ENCODE measurements around the gene RAD18. TPM values are rescaled to one million over a fixed set of nuclear protein-coding genes. Genes with fewer than 3 reads are reported as not detected.

RAD18 gene
- total RNA-seq, 1 donor from 2014 or later: 8.5 TPM

DNA sequence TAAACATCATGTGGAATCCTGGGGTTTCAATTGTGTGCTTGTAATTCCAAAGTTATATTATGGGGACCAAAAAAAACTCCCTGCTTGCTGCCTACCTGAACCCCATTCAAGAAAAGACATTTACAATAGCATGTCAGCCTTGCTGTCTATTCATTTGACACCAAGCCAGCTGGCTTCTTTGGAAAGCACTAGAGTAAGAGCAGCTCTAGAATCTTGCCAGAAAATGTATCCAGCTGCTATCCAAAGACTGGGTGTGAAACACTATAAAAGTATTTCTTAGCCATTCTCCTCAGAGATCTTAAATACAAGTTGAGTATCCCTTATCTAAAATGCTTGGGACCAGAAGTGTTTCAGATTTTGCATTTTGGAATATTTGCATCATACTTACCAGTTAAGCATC, 87.4 kb downstream of the RAD18 start:
- peak; percentile 47 for ATAC-seq
- intact Hi-C loops (cut with micrococcal nuclease): no loop called here
- no peak for DNase-seq

DNA sequence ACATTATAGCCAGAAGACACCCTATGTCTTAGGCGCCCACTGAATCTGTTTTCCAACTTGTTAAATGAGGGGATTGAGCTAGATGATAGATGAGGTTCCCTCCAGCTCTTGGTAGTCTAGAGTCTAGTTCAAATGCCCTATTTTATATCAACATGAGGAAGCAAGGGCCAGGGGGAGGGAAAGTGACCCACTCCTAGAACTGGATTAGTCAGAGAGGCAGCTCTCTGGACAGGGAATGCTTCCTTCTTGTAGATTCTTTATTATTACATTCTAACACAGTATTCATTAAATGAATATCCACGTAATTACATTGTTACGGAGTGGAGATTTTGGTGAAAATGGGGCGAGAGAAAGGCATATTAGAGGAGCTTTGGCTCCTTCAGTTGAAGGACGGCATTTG, 89.5 kb downstream of the RAD18 start:
- ATAC-seq (no peak), DNase-seq (no peak)
- intact Hi-C loops (cut with micrococcal nuclease): no loop called here

GRCh38 chr3:8872261-8872660, 91.0 kb downstream of the RAD18 start:
- intact Hi-C loops (cut with micrococcal nuclease): no loop called here
- no peak for DNase-seq

GRCh38 chr3:8871306-8871705, 92.0 kb downstream of the RAD18 start:
- no peak for DNase-seq
- no peak for ATAC-seq
- intact Hi-C loops (cut with micrococcal nuclease): no loop called here

More at GRCh38 chr3:8872261-8872660, 91.0 kb downstream of the RAD18 start:
- no peak for ATAC-seq

DNA sequence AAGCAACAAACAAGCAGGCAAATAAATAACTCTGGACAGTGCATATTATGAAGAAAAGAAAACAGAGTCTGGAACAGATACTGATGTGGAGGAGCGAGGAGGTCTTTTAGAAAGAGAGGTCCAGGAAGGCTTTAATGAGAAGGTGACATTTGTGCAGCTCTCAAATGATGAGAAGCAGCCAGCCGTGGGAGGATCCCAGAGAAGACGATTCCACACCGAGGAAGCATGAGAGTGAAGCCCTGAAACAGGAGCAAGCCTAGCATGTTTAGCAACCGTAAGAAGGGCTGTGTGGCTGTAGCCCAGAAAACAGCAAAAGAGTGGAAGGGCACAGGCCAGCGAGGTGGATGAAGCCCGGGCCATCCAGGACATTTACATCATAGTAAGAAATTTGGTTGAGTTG, 93.1 kb downstream of the RAD18 start:
- ATAC-seq (no peak), DNase-seq (no peak)
- intact Hi-C loops (cut with micrococcal nuclease): no loop called here

GRCh38 chr3:8869613-8870012, 93.7 kb downstream of the RAD18 start:
- DNase-seq (no peak), ATAC-seq (no peak)
- intact Hi-C loops (cut with micrococcal nuclease): no loop called here

DNA sequence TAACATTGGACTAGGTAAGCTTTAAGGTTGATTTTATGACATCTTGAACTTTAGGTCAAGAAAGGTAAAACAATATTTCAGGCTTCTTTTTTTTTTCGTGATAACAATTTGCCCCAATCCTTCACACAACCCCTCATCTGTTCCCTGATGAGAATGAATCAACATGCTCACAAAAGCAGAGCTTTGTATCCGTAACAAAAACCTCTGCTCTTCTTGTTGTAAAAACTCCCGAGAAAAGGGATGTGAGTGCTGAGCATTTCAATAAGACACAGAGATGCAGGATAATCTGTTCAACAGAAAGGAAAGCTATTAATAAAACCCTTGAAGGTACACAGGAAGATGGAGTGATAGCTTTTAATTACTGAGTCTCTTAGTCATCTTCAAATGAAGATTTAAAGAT, 94.3 kb downstream of the RAD18 start:
- DNase-seq (no peak), ATAC-seq (no peak)
- intact Hi-C loops (cut with micrococcal nuclease): no loop called here

DNA sequence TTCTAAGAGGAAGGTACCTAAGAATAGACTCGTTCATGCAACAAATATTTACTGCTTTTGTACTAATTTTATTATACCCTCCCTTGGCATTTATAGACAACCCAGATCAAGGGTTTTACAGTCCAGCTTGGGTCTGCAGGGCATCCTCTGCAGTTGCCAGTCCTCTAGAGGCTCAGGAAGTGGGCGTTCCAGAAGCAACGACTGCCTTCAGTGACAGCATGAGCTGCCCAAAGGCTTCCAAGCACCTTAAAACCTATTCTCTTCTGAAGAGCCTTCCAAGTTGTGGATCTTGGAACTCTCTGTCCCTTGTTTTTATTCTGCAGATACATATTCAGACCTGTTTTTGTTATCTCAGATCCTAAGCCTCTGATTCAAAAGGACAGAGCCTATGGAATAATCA, 95.6 kb downstream of the RAD18 start:
- DNase-seq (no peak), ATAC-seq (no peak)
- intact Hi-C loops (cut with micrococcal nuclease): no loop called here

GRCh38 chr3:8865697-8866096, 97.6 kb downstream of the RAD18 start:
- ATAC-seq (no peak), DNase-seq (no peak)
- intact Hi-C loops (cut with micrococcal nuclease): no loop called here

GRCh38 chr3:8864402-8865350, 98.6 kb downstream of the RAD18 start:
- intact Hi-C loops (cut with micrococcal nuclease): no loop called here

GRCh38 chr3:8863891-8864290, 99.4 kb downstream of the RAD18 start:
- ATAC-seq (no peak), DNase-seq (no peak)
- intact Hi-C loops (cut with micrococcal nuclease): no loop called here

More at GRCh38 chr3:8864402-8865350, 98.6 kb downstream of the RAD18 start:
- ATAC-seq (no peak), DNase-seq (no peak)

- intact Hi-C loops (cut with micrococcal nuclease): no loop called here
- no peak for DNase-seq
- ATAC-seq: no peak
These were observed 105.4 kb downstream of the RAD18 start for GRCh38 chr3:8857720-8858367.

GRCh38 chr3:8856721-8857120, 106.6 kb downstream of the RAD18 start:
- DNase-seq (no peak), ATAC-seq (no peak)
- intact Hi-C loops (cut with micrococcal nuclease): no loop called here

- intact Hi-C loops (cut with micrococcal nuclease): no loop called here
- no peak for DNase-seq
- ATAC-seq: no peak
These were observed 107.2 kb downstream of the RAD18 start for GRCh38 chr3:8856071-8856470.

DNA sequence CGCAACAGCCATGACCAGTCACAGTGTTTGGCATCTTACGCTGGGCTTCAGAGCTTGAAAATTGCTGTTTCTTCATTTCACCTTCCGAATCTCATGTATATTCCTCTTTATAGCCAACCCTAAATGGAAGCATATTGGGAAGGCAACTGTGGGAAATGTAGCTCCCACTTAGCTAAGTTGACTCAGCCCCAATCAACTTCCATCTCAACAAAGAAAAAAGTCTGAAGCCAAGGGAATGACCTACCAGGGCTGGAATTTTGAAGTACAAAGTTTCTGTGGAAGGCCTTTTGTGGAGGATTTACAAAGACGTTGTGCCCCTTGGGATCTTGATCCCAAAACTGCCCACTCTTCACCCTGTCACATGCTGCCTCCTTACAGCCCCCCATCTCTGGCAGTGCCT, 108.6 kb downstream of the RAD18 start:
- ATAC-seq: no peak
- intact Hi-C loops (cut with micrococcal nuclease): no loop called here
- no peak for DNase-seq

DNA sequence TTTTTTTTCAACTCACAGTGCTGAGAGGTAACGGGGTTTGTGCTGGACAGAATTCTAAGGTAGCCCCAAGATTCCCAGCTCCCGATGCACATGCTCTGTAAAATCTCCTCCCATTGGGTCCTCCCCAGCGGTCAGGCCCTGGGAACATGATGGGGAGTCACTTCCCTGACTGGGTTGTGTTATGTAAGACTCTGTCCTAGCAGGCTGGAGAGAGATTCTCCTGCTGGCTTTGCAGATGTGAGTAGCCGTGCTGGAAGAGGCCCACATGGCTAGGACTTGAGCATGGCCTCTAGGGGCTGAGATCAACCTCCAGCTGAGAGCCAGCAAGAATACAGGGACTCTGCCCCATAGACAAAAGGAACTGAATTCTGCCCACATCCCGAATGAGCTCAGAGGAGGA, 110.2 kb downstream of the RAD18 start:
- peak; percentile 35 for DNase-seq
- intact Hi-C loops (cut with micrococcal nuclease): no loop called here
- ATAC-seq: peak; percentile 65

DNA sequence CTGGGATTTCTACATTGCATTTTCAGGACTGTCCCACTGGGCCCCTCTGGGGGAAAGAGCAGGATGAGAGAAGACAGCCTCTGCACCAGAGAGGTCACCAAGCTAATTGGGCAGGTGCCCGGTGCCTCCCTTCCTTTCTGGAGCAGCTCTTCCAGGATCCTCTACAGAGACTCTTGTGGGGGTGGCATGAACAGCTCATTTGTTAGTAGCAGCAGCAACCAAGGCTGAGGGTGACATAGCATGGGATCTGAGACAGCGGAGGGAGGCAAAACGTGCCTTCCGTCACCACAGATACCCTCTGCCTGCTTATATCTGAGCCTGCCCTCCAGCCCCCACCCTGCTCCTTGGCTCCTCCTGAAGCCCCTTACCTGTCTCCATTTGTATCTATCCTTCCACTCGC, 110.8 kb downstream of the RAD18 start:
- no peak for ATAC-seq
- intact Hi-C loops (cut with micrococcal nuclease): no loop called here

GRCh38 chr3:8851703-8852102, 111.6 kb downstream of the RAD18 start:
- DNase-seq: no peak
- intact Hi-C loops (cut with micrococcal nuclease): no loop called here
- ATAC-seq: peak; percentile 87

More for the DNA sequence above, 110.8 kb downstream of the RAD18 start:
- DNase-seq: no peak

GRCh38 chr3:8848696-8849131, 114.6 kb downstream of the RAD18 start:
- DNase-seq: no peak

GRCh38 chr3:8847317-8847716, 116.0 kb downstream of the RAD18 start:
- DNase-seq: no peak
- no peak for ATAC-seq
- intact Hi-C loops (cut with micrococcal nuclease): no loop called here

More at GRCh38 chr3:8848696-8849131, 114.6 kb downstream of the RAD18 start:
- intact Hi-C loops (cut with micrococcal nuclease): no loop called here
- peak; percentile 54 for ATAC-seq

Data from left ventricle myocardium superior (tissue), 1 donor.